A549 (cell line): ENCODE results near the gene ANXA10. TPM values are rescaled to one million over a fixed set of nuclear protein-coding genes. Genes with fewer than 3 reads are reported as not detected.

Source experiments
- ATAC-seq, 2 experiments: fragments of 200-7000 bp in 1 of 2; fragments of >200 bp in 1 of 2; cut with Nextera tagmentation in 1 of 2; cut with Tn5 transposase in 1 of 2; 3 replicates each; pipeline versions ENCODE4 v1.8.0 to v1.9.1; 2018 to 2020; ENCODE audit warnings: mild to moderate bottlenecking in 1 of 2, moderate library complexity in 1 of 2
- CTCF ChIA-PET: fragments of 300-600 bp; sonication (Branson Sonifier 250); formaldehyde crosslinking; extraction: SDS; loops from one replicate; lab custom pipeline; 2021; ENCODE audit warnings: antibody characterized with exemption, inconsistent platforms; lab: Yijun Ruan, JAX
- POLR2A ChIA-PET: fragments of 350-600 bp; formaldehyde crosslinking; extraction: SDS; loops from one replicate; lab custom pipeline; 2021; ENCODE audit warnings: antibody characterized with exemption, inconsistent platforms; lab: Yijun Ruan, JAX
- DNase-seq, 2 experiments: peaks; one replicate each; pipeline versions ENCODE4 v3.0.0 to v3.0.0-alpha.2; 2011 to 2016; ENCODE audit warnings: low read depth in 1 of 2, low spot score in 1 of 2
- FAIRE-seq: peaks from 2 replicates; lab custom pipeline; 2011; peaks lifted over from hg19 to GRCh38; lab: Jason Lieb, UNC
- H3K27ac ChIP-seq, 2 experiments: fragments of >200 bp; sonication (Bioruptor Twin); formaldehyde crosslinking; 3 replicates each; pipeline ENCODE4 v1.5.1; 2016 to 2017
- H3K4me1 ChIP-seq: fragments of >200 bp; sonication (Bioruptor Twin); formaldehyde crosslinking; 3 replicates; pipeline ENCODE4 v1.6.1; 2016
- H3K4me2 ChIP-seq: fragments of >200 bp; sonication (Bioruptor Twin); formaldehyde crosslinking; 3 replicates; pipeline ENCODE4 v1.6.1; 2016
- H3K4me3 ChIP-seq: fragments of >200 bp; sonication (Bioruptor Twin); formaldehyde crosslinking; 3 replicates; pipeline ENCODE4 v1.5.1; 2016
- H3K9me3 ChIP-seq: fragments of >200 bp; sonication (Bioruptor Twin); formaldehyde crosslinking; 3 replicates; pipeline ENCODE4 v1.6.1; 2016
- BHLHE40 ChIP-seq: IDR thresholded peaks from 2 replicates; pipeline ENCODE4 v1.6.1; 2012; ENCODE audit warnings: low read depth, low read length, inconsistent platforms
- CBX2 ChIP-seq: fragments of 200-600 bp; sonication (generic); IDR thresholded peaks from 2 replicates; pipeline ENCODE4 v1.6.1; 2016; ENCODE audit warnings: low read depth, mild to moderate bottlenecking, borderline replicate concordance
- CHD2 ChIP-seq: fragments of 150-350 bp; IDR thresholded peaks from 2 replicates; pipeline ENCODE4 v1.6.1; 2014; ENCODE audit warnings: low read length; ENCODE audit not compliant: partially characterized antibody
- EHF ChIP-seq: fragments of 250-450 bp; sonication (Bioruptor Pico); IDR thresholded peaks from 2 replicates; pipeline ENCODE4 v1.5.0; 2020; ENCODE audit warnings: mild to moderate bottlenecking
- EP300 ChIP-seq, 2 experiments: fragments of >200 bp; sonication (Bioruptor Twin); formaldehyde crosslinking; IDR thresholded peaks; 2 replicates in 1 of 2; 3 replicates in 1 of 2; pipeline ENCODE4 v1.6.1; 2016 to 2017
- ESRRA ChIP-seq: fragments of 150-350 bp; IDR thresholded peaks from 2 replicates; pipeline ENCODE4 v1.6.1; 2014; ENCODE audit warnings: mild to moderate bottlenecking, low read length, borderline replicate concordance
- FOSL2 ChIP-seq, 2 experiments: fragments of 450-650 bp in 1 of 2; fragments of >200 bp in 1 of 2; sonication (Bioruptor Twin) in 1 of 2; formaldehyde crosslinking; IDR thresholded peaks; 2 replicates each; pipeline versions ENCODE4 v1.5.0 to v1.6.1; 2016 to 2020; ENCODE audit warnings: mild to moderate bottlenecking in 1 of 2, moderate library complexity in 1 of 2
- FOXS1 ChIP-seq: fragments of 250-450 bp; sonication (Bioruptor Pico); IDR thresholded peaks from 2 replicates; pipeline ENCODE4 v1.5.0; 2020; ENCODE audit warnings: mild to moderate bottlenecking, moderate library complexity
- HDAC2 ChIP-seq: fragments of 200-600 bp; sonication (generic); IDR thresholded peaks from 2 replicates; pipeline ENCODE4 v1.6.1; 2016
- HEYL ChIP-seq: fragments of 250-450 bp; sonication (Bioruptor Pico); IDR thresholded peaks from 2 replicates; pipeline ENCODE4 v1.8.0; 2021; ENCODE audit warnings: mild to moderate bottlenecking, moderate library complexity
- HOXA7 ChIP-seq: fragments of 250-450 bp; sonication (Bioruptor Pico); IDR thresholded peaks from 2 replicates; pipeline ENCODE4 v1.5.0; 2020; ENCODE audit warnings: mild to moderate bottlenecking, moderate library complexity
- HOXB5 ChIP-seq: fragments of 250-450 bp; sonication (Bioruptor Pico); IDR thresholded peaks from 2 replicates; pipeline ENCODE4 v1.5.0; 2020; ENCODE audit warnings: mild to moderate bottlenecking, moderate library complexity
- JUN ChIP-seq, 2 experiments: fragments of >200 bp; sonication (Bioruptor Twin); formaldehyde crosslinking; IDR thresholded peaks; 2 replicates in 1 of 2; 3 replicates in 1 of 2; pipeline ENCODE4 v1.6.1; 2016 to 2017
- JUNB ChIP-seq: fragments of >200 bp; sonication (Bioruptor Twin); formaldehyde crosslinking; IDR thresholded peaks from 2 replicates; pipeline ENCODE4 v1.6.1; 2016
- KDM1A ChIP-seq: fragments of 200-600 bp; sonication (generic); IDR thresholded peaks from 2 replicates; pipeline ENCODE4 v1.6.1; 2016; ENCODE audit warnings: low read depth, mild to moderate bottlenecking
- NFE2L2 ChIP-seq: fragments of 150-350 bp; conservative IDR thresholded peaks from 2 replicates; pipeline ENCODE4 v1.6.1; 2014; ENCODE audit warnings: low read length
- NR3C1 ChIP-seq: fragments of >200 bp; sonication (Bioruptor Twin); formaldehyde crosslinking; IDR thresholded peaks from 3 replicates; pipeline ENCODE4 v1.6.1; 2017
- POLR2A ChIP-seq: IDR thresholded peaks from 2 replicates; pipeline ENCODE4 v1.6.1; 2012; ENCODE audit warnings: mild to moderate bottlenecking, low read length
- TP53 ChIP-seq: fragments of 250-450 bp; sonication (Bioruptor Pico); IDR thresholded peaks from 2 replicates; pipeline ENCODE4 v1.5.0; 2021; ENCODE audit warnings: mild to moderate bottlenecking, moderate library complexity
- ZC3H11A ChIP-seq: fragments of 450-650 bp; IDR thresholded peaks from 2 replicates; pipeline ENCODE4 v1.6.1; 2014; ENCODE audit warnings: antibody characterized with exemption, mild to moderate bottlenecking
- ZFP36 ChIP-seq: fragments of 450-650 bp; IDR thresholded peaks from 2 replicates; pipeline ENCODE4 v1.6.1; 2014; ENCODE audit warnings: borderline replicate concordance; ENCODE audit not compliant: partially characterized antibody
- WGBS: methylation state at CpG from one replicate; pipeline ENCODE4 v1.1.6; 2017; ENCODE audit errors: missing lambda C conversion rate; 5-methylcytosine and 5-hydroxymethylcytosine counted together
- polyA plus RNA-seq, 4 experiments: library from polyadenylated mRNA; depleted of rRNA in 3 of 4; stranded (reverse); fragments of >200 nt; fragmentation: RNase III in 1 of 4; extraction: RNeasy Plus Mini Kit Qiagen cat#74134 plus additional on column Dnase treatment in 1 of 4; gene quantifications; 2 replicates in 3 of 4; 3 replicates in 1 of 4; pipeline ENCODE4 v1.2.3, GENCODE V29; 2011 to 2017
- TF ChIP-seq, protein P1 (sequence below): fragments of 150-350 bp; IDR thresholded peaks from 2 replicates; pipeline ENCODE4 v1.6.1; 2014; ENCODE audit warnings: low read depth, mild to moderate bottlenecking, low read length
- TF ChIP-seq, protein P2 (sequence below): IDR thresholded peaks from 2 replicates; pipeline ENCODE4 v1.6.1; 2012
- TF ChIP-seq, protein P3 (sequence below): fragments of 450-650 bp; IDR thresholded peaks from 2 replicates; pipeline ENCODE4 v1.6.1; 2014; ENCODE audit warnings: antibody characterized with exemption
- TF ChIP-seq, protein P4 (sequence below): fragments of 250-450 bp; sonication (Bioruptor Pico); IDR thresholded peaks from 2 replicates; pipeline ENCODE4 v1.5.0; 2021; ENCODE audit warnings: mild to moderate bottlenecking, moderate library complexity, borderline replicate concordance
- TF ChIP-seq, protein P5 (sequence below): fragments of >200 bp; sonication (Bioruptor Twin); formaldehyde crosslinking; IDR thresholded peaks from 2 replicates; pipeline ENCODE4 v1.6.1; 2016

The ANXA10 gene
- polyA plus RNA-seq, 2 of the 4 experiments (the other 2 are of a cell fraction) = 1.7 to 4.0 TPM

DNA sequence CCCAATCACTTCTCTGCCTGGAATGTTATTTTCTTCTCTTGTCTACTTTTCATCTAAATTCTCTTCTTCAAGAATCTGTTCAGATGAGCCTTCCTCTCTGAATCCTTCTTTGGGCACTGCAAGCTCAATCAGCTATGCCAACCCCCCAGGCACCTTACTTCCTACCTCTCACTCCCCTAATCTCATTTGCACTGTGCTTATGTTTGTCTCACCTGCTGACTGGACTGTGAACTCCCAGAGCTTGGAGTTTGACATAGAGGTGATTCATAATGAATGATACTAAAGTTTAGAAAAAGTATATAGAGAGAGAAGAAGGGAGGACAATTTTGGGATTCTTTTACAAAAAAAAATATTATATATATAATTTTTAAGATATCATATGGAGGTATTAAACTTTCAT lies 36.3 kb downstream of the ANXA10 start (continued):
- no peak for TF ChIP-seq HEYL
- TF ChIP-seq FOXS1 (CRISPR knock-in tag) = no peak
- no peak for TF ChIP-seq HOXA7
- TF ChIP-seq HDAC2 = no peak
- TF ChIP-seq, all 56 proteins: peak for 0

DNA sequence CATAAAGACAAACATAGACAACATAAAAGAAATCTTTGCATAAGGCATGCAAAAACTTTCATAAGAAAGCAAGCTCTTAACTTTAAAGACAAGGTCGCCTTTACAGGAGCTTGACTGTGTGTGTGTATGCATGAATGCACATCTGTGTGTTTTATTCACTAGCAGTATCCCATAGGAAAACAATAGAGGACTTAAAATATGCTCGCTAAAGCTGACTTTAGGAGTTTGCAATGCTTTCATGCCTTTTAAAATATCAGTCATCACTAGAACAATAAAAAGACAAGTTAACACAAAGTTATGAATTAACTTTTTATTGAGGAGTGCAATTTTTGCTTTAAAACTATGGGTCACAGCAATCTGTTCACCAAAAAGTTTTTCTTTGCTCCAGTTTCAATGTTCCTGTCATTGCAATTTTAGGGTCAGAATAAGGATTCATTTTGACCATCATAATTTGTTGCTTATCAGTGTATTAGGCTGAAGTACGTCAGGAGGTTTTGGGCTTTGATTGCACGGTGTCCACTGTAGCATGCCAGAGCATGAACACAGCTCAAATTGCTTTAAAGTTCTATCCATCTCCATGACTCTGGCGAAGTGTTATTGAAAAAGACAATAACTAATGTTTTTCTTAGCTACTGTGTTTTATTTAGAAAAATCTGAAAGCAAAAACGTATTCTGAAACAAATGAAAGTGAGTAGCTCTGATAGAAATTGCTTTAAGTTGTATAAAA lies 36.9 kb downstream of the ANXA10 start:
- DNase-seq (no peak), FAIRE-seq (no peak), ATAC-seq (no peak)
- WGBS = 34% methylated on average over 6 of the region's 6 CpGs
- TF ChIP-seq CHD2 (no peak), BHLHE40 (no peak), ZFP36 (no peak), POLR2A (no peak), JUN (IDR thresholded peaks at IDR 0.05) (no peak), EHF (no peak), KDM1A (no peak), ZC3H11A (no peak), HOXB5 (CRISPR knock-in tag) (no peak), NFE2L2 (no peak), CBX2 (no peak), ESRRA (no peak), FOSL2 (IDR thresholded peaks at IDR 0.05) (no peak), FOSL2 (CRISPR knock-in tag; IDR thresholded peaks at IDR 0.05) (no peak), EP300 (IDR thresholded peaks at IDR 0.05) (no peak), TP53 (CRISPR knock-in tag) (no peak)
- TF ChIP-seq, protein P1, sequence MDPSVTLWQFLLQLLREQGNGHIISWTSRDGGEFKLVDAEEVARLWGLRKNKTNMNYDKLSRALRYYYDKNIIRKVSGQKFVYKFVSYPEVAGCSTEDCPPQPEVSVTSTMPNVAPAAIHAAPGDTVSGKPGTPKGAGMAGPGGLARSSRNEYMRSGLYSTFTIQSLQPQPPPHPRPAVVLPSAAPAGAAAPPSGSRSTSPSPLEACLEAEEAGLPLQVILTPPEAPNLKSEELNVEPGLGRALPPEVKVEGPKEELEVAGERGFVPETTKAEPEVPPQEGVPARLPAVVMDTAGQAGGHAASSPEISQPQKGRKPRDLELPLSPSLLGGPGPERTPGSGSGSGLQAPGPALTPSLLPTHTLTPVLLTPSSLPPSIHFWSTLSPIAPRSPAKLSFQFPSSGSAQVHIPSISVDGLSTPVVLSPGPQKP = no peak
- TF ChIP-seq, protein P2, sequence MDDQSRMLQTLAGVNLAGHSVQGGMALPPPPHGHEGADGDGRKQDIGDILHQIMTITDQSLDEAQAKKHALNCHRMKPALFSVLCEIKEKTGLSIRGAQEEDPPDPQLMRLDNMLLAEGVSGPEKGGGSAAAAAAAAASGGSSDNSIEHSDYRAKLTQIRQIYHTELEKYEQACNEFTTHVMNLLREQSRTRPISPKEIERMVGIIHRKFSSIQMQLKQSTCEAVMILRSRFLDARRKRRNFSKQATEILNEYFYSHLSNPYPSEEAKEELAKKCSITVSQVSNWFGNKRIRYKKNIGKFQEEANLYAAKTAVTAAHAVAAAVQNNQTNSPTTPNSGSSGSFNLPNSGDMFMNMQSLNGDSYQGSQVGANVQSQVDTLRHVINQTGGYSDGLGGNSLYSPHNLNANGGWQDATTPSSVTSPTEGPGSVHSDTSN = no peak
- TF ChIP-seq, protein P3, sequence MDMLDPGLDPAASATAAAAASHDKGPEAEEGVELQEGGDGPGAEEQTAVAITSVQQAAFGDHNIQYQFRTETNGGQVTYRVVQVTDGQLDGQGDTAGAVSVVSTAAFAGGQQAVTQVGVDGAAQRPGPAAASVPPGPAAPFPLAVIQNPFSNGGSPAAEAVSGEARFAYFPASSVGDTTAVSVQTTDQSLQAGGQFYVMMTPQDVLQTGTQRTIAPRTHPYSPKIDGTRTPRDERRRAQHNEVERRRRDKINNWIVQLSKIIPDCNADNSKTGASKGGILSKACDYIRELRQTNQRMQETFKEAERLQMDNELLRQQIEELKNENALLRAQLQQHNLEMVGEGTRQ = no peak
- POLR2A ChIA-PET = interaction anchor here (0.6 kb wide), 1 partner anchor 1074 kb away, joined by 4 read pairs; no protein-coding TSS in a partner anchor
- peaks cover 7% of the 10 kb centered on the region; the same call in 2 of the 3 replicates for H3K4me1 ChIP-seq
- no peak overlapping the region for H3K4me3 ChIP-seq
- CTCF ChIA-PET = interaction anchor here (1.7 kb wide), 1 partner anchor 25 kb away, joined by 5 read pairs; no protein-coding TSS in a partner anchor
- H3K4me2 ChIP-seq = peak overlapping the region; percentile 39; the same call in 2 of the 3 replicates
- H3K9me3 ChIP-seq = no peaks in the 10 kb centered on the region
- H3K27ac ChIP-seq = no peak overlapping the region

DNA sequence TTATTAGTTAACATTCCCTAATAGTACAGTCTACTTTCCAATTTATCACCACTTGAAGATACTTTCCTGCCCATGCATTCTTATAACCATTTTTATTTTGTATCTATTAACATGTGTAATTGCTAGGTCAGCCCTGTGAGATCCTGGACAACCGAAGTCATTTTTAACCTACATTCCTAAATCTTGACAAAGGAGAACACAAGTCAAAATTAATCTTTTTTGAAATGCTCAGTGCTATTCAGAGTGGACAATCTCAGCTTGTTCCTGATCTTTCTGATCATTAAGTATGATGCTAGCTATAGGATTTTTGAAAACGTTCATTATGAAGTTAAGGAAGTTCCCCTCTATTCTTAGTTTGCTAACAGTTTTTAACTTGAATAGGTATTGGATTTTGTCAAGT lies 37.5 kb downstream of the ANXA10 start:
- DNase-seq = no peak
- peak overlapping the region; percentile 39; the same call in 1 of the 3 replicates for H3K4me2 ChIP-seq
- no peak overlapping the region for H3K27ac ChIP-seq
- no peaks in the 10 kb centered on the region for H3K9me3 ChIP-seq
- ATAC-seq = no peak
- no peak overlapping the region for H3K4me3 ChIP-seq
- FAIRE-seq = no peak
- ChIA-PET POLR2A (no interaction called here), CTCF (no interaction called here)
- WGBS = 60% methylated on average over 2 of the region's 2 CpGs
- peaks cover 2% of the 10 kb centered on the region; the same call in 2 of the 3 replicates for H3K4me1 ChIP-seq
- TF ChIP-seq JUNB (no peak), ESRRA (no peak), NR3C1 (no peak), JUN (IDR thresholded peaks at IDR 0.05) (no peak)
- TF ChIP-seq, protein P4, sequence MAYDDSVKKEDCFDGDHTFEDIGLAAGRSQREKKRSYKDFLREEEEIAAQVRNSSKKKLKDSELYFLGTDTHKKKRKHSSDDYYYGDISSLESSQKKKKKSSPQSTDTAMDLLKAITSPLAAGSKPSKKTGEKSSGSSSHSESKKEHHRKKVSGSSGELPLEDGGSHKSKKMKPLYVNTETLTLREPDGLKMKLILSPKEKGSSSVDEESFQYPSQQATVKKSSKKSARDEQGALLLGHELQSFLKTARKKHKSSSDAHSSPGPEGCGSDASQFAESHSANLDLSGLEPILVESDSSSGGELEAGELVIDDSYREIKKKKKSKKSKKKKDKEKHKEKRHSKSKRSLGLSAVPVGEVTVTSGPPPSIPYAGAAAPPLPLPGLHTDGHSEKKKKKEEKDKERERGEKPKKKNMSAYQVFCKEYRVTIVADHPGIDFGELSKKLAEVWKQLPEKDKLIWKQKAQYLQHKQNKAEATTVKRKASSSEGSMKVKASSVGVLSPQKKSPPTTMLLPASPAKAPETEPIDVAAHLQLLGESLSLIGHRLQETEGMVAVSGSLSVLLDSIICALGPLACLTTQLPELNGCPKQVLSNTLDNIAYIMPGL (CRISPR knock-in tag) = no peak
- TF ChIP-seq, protein P5, sequence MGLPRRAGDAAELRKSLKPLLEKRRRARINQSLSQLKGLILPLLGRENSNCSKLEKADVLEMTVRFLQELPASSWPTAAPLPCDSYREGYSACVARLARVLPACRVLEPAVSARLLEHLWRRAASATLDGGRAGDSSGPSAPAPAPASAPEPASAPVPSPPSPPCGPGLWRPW = no peak
